ENCODE results near the gene KRTAP6-1. TPM values are rescaled to one million over a fixed set of nuclear protein-coding genes. Genes with fewer than 3 reads are reported as not detected.

Gene KRTAP6-1
- total RNA-seq, 1 donor from 2014 or later: not detected

DNA sequence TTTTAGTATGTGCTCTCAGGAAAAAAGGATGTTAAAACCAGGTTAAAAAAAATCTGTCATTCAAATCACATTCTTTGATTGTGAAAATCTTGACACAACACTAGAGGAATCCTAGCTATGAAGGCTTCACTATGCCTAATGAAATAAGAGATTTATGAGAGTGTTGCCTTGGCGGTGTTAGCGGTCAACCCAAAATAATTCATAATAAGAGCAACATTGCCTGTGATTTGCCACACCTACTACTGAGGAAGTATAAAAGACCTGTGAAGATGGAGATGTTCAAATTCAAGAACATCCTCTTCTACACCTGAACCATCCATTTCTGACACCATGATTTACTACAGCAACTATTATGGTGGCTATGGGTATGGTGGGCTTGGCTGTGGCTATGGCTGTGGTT is 2.4 kb upstream of the KRTAP6-1 start, which contains the start of gene KRTAP20-1:
Gene KRTAP20-1 (plus strand): TSS at position 301 of the 400 bp plus-strand sequence. CDS start 30 bp downstream, at position 331.
- DNase-seq (ENCODE audit: low read depth) (no peak), FAIRE-seq (no peak)
- H3K27me3 ChIP-seq (ENCODE audit: control insufficient read depth, insufficient read depth, low read length): no peaks in the 10 kb centered on the region
- TF ChIP-seq, protein P1, sequence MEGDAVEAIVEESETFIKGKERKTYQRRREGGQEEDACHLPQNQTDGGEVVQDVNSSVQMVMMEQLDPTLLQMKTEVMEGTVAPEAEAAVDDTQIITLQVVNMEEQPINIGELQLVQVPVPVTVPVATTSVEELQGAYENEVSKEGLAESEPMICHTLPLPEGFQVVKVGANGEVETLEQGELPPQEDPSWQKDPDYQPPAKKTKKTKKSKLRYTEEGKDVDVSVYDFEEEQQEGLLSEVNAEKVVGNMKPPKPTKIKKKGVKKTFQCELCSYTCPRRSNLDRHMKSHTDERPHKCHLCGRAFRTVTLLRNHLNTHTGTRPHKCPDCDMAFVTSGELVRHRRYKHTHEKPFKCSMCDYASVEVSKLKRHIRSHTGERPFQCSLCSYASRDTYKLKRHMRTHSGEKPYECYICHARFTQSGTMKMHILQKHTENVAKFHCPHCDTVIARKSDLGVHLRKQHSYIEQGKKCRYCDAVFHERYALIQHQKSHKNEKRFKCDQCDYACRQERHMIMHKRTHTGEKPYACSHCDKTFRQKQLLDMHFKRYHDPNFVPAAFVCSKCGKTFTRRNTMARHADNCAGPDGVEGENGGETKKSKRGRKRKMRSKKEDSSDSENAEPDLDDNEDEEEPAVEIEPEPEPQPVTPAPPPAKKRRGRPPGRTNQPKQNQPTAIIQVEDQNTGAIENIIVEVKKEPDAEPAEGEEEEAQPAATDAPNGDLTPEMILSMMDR (IDR thresholded peaks at IDR 0.05; ENCODE audit: insufficient read depth, low read length, severe bottlenecking): no peak
- H3K36me3 ChIP-seq (ENCODE audit: control insufficient read depth, insufficient read depth, low read length): no peaks in the 10 kb centered on the region
- no peak within 1 kb of the TSS for H3K4me3 ChIP-seq (ENCODE audit: low read depth, low read length)

DNA sequence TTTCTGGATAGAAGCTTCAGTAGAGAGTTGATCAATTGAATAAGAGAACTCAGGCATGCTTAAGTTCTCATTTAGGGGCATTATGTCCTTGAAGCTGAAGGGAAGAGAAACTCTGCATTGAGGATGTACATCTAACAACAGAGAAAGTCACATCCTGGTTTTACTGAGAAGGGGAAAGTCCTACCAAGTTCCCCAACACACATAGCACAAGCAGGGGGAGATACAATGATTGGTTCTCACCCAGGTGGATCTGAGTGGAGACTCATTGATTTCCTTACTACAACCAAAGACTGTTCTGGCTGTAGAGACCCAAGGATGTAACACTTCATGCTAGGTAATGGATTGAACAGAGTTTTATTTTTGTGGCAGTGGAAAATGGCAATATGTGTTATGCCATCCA is 1.5 kb upstream of the KRTAP6-1 start:
- TF ChIP-seq, protein P1 (IDR thresholded peaks at IDR 0.05; ENCODE audit: insufficient read depth, low read length, severe bottlenecking): no peak
- FAIRE-seq: no peak
- DNase-seq (ENCODE audit: low read depth): no peak
- no peaks in the 10 kb centered on the region for H3K36me3 ChIP-seq (ENCODE audit: control insufficient read depth, insufficient read depth, low read length)
- no peaks in the 10 kb centered on the region for H3K27me3 ChIP-seq (ENCODE audit: control insufficient read depth, insufficient read depth, low read length)
- no peak overlapping the region for H3K4me3 ChIP-seq (ENCODE audit: low read depth, low read length)

DNA sequence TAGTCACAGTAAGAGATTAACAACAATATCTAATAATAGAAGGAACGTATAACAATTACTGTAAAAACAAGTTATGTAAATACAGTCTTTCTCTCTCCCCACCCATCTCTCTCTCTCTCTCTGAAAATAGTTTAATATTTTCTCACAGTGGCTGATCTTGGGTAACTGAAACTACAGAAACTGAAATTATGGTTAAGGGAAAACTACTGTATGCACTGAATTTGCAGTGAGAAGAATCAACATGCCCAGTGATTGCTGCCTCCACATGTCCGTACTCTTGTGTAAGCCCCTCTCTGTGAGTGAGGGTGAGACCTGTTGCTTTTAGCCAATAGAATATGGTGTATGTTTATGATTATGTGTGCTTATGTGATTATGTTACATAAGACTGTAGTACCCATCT is 1.6 kb downstream of the KRTAP6-1 start:
- no peak for DNase-seq (ENCODE audit: low read depth)
- H3K36me3 ChIP-seq (ENCODE audit: control insufficient read depth, insufficient read depth, low read length): no peaks in the 10 kb centered on the region
- H3K4me3 ChIP-seq (ENCODE audit: low read depth, low read length): no peak overlapping the region
- TF ChIP-seq, protein P1 (IDR thresholded peaks at IDR 0.05; ENCODE audit: insufficient read depth, low read length, severe bottlenecking): no peak
- no peaks in the 10 kb centered on the region for H3K27me3 ChIP-seq (ENCODE audit: control insufficient read depth, insufficient read depth, low read length)
- no peak for FAIRE-seq

DNA sequence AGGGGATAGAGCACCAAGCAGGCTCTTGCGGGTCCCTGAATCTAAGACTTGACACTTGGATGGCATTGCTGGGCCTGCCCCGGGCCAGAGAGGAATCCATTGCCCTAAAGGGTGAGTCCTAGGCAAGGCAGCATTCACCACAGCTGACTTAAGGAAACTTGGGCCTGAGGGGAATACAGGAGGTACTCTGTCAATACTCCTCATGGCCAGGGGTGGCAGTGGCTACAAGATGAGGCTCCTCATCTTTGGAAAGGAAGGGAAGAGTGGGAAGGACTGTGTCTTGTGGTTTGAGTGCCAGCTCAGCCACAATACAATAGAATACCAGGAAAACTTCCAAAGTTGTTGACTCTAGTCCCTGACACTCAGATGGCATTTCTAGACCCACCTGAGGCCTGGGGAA is 7.8 kb downstream of the KRTAP6-1 start:
- no peaks in the 10 kb centered on the region for H3K36me3 ChIP-seq (ENCODE audit: control insufficient read depth, insufficient read depth, low read length)
- no peak overlapping the region for H3K4me3 ChIP-seq (ENCODE audit: low read depth, low read length)
- FAIRE-seq (no peak), DNase-seq (ENCODE audit: low read depth) (no peak)
- TF ChIP-seq, protein P1 (IDR thresholded peaks at IDR 0.05; ENCODE audit: insufficient read depth, low read length, severe bottlenecking): no peak
- no peaks in the 10 kb centered on the region for H3K27me3 ChIP-seq (ENCODE audit: control insufficient read depth, insufficient read depth, low read length)

DNA sequence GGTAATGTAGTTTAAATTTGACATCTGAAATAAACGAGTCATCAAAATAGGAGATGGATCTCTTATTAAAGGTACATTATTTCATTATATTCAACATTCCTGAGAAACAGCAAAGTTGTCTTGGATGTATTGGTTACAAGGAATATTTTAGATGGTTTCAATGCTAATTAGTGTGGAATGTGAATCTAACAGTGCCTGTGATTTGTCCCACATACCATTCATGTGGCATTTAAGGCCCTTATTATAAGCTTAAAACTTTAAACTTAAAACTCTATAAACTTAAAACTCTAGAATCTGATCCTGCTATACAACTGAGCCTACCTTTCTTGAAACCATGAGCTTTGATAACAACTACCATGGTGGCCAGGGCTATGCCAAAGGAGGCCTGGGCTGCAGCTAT is 12.9 kb downstream of the KRTAP6-1 start, which contains the start of gene KRTAP22-1:
Gene KRTAP22-1 (plus strand): TSS at position 301 of the 400 bp plus-strand sequence.
- no peaks in the 10 kb centered on the region for H3K27me3 ChIP-seq (ENCODE audit: control insufficient read depth, insufficient read depth, low read length)
- no peak within 1 kb of the TSS for H3K4me3 ChIP-seq (ENCODE audit: low read depth, low read length)
- no peak for DNase-seq (ENCODE audit: low read depth)
- TF ChIP-seq, protein P1 (IDR thresholded peaks at IDR 0.05; ENCODE audit: insufficient read depth, low read length, severe bottlenecking): no peak
- H3K36me3 ChIP-seq (ENCODE audit: control insufficient read depth, insufficient read depth, low read length): no peaks in the 10 kb centered on the region
- no peak for FAIRE-seq

DNA sequence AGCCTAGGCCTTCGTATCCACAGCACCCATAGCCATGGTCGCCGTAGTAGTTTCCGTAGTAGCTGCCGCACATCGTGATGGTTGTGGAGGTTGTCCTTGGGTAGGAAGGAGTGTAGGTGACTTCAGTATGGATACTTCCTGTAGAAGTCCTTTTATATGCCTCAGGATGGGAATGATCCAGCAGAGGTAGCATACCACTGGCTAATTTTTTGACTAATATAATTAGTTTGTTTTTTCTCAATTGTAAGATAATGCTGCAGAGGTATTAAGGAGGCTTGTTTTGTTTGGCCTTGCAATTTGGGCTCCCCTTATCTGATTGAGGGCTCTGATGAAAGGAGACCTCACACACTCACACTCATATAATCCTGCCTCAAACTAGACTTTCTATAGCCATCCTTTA is 14.9 kb downstream of the KRTAP6-1 start, which contains the start of gene KRTAP6-2:
Gene KRTAP6-2 (minus strand): TSS at position 101 of the 400 bp plus-strand sequence. CDS start 28 bp downstream, at position 73.
- no peak for FAIRE-seq

More for the DNA sequence above, 14.9 kb downstream of the KRTAP6-1 start, which contains the start of gene KRTAP6-2:
- Histone ChIP-seq H3K4me3 (ENCODE audit: low read depth, low read length) (no peak within 1 kb of the TSS), H3K27me3 (ENCODE audit: control insufficient read depth, insufficient read depth, low read length) (no peaks in the 10 kb centered on the region), H3K36me3 (ENCODE audit: control insufficient read depth, insufficient read depth, low read length) (no peaks in the 10 kb centered on the region)
- TF ChIP-seq, protein P1 (IDR thresholded peaks at IDR 0.05; ENCODE audit: insufficient read depth, low read length, severe bottlenecking): no peak
- no peak for DNase-seq (ENCODE audit: low read depth)

All from bronchial epithelial cell (primary cell).